HL-60 (cell line): ENCODE results near the gene SPDYC.

Experiments used
- CTCF ChIP-seq: IDR thresholded peaks from one replicate; pipeline ENCODE4 v1.5.1; 2011; ENCODE audit warnings: low read length, control low read depth, inconsistent platforms; ENCODE audit not compliant: insufficient read depth
- POLR2AphosphoS5 ChIP-seq: IDR thresholded peaks from 2 replicates; pipeline ENCODE4 v1.6.1; 2012; ENCODE audit warnings: low read depth
- REST ChIP-seq: IDR thresholded peaks from 2 replicates; pipeline ENCODE4 v1.6.1; 2012; ENCODE audit warnings: low read depth; ENCODE audit not compliant: insufficient replicate concordance
- SPI1 ChIP-seq: IDR thresholded peaks from 2 replicates; pipeline ENCODE4 v1.6.1; 2012; ENCODE audit warnings: low read depth, mild to moderate bottlenecking, borderline replicate concordance

GRCh38 chr11:65151331-65151899, 18.6 kb upstream of the SPDYC start:
- TF ChIP-seq CTCF = no peak
- TF ChIP-seq POLR2AphosphoS5 = no peak
- TF ChIP-seq SPI1 = peak; percentile 12; the same call in 1 of the 2 replicates
- no peak for TF ChIP-seq REST
